Cerebellar nuclear complex (tissue), 1 donor: Measurements from ENCODE around the gene LRP1B.

Experiments
- DNase-seq, 2 experiments: peaks; one replicate each; lab custom pipeline; 2025; lab: John Stamatoyannopoulos, UW

LRP1B gene

GRCh38 chr2:141957321-141957720 is 173.5 kb downstream of the LRP1B start:
- no peak for DNase-seq

- DNase-seq = no peak
Observed at GRCh38 chr2:141947396-141948114, 183.3 kb downstream of the LRP1B start.

GRCh38 chr2:141946016-141946415 is 184.8 kb downstream of the LRP1B start:
- no peak for DNase-seq

- DNase-seq = no peak
Observed at GRCh38 chr2:141943918-141944317, 186.9 kb downstream of the LRP1B start.

- DNase-seq = no peak
Observed at GRCh38 chr2:141942006-141942789, 188.6 kb downstream of the LRP1B start.

- DNase-seq = no peak
Observed at GRCh38 chr2:141941210-141941714, 189.6 kb downstream of the LRP1B start.

GRCh38 chr2:141940709-141941108 is 190.1 kb downstream of the LRP1B start:
- no peak for DNase-seq

- no peak for DNase-seq
Observed at GRCh38 chr2:141933226-141933625, 197.6 kb downstream of the LRP1B start.

- no peak for DNase-seq
Observed at GRCh38 chr2:141932261-141932660, 198.6 kb downstream of the LRP1B start.

GRCh38 chr2:141931797-141932196 is 199.0 kb downstream of the LRP1B start:
- DNase-seq = no peak

GRCh38 chr2:141930803-141931202 is 200.0 kb downstream of the LRP1B start:
- DNase-seq = no peak

GRCh38 chr2:141929331-141930252 is 201.2 kb downstream of the LRP1B start:
- no peak for DNase-seq

GRCh38 chr2:141928476-141928875 is 202.3 kb downstream of the LRP1B start:
- no peak for DNase-seq

GRCh38 chr2:141927536-141927935 is 203.3 kb downstream of the LRP1B start:
- no peak for DNase-seq

- no peak for DNase-seq
Observed at GRCh38 chr2:141925511-141925910, 205.3 kb downstream of the LRP1B start.

GRCh38 chr2:141923657-141924056 is 207.2 kb downstream of the LRP1B start:
- DNase-seq = no peak

GRCh38 chr2:141911485-141912066 is 219.2 kb downstream of the LRP1B start:
- no peak for DNase-seq

- DNase-seq = no peak
Observed at GRCh38 chr2:141906678-141907077, 224.1 kb downstream of the LRP1B start.

- no peak for DNase-seq
Observed at GRCh38 chr2:141900826-141901225, 230.0 kb downstream of the LRP1B start.

- no peak for DNase-seq
Observed at GRCh38 chr2:141899740-141900139, 231.1 kb downstream of the LRP1B start.

- DNase-seq = no peak
Observed at GRCh38 chr2:141889788-141890187, 241.0 kb downstream of the LRP1B start.
